ENCODE data around the gene KLHDC8A. TPM values are rescaled to one million over a fixed set of nuclear protein-coding genes. Genes with fewer than 3 reads are reported as not detected.

The KLHDC8A gene
- total RNA-seq, 2 donors from 2014 or later = 0.38 to 0.53 TPM

GRCh38 chr1:205396967-205397616 is 40.4 kb upstream of the KLHDC8A start:
- H3K27ac ChIP-seq (ENCODE audit: low read depth, low read length) = no peak overlapping the region
- H3K4me3 Mint-ChIP-seq = no peak overlapping the region
- TF ChIP-seq CTCF (conservative IDR thresholded peaks at IDR 0.05) = peak; percentile 92
- DNase-seq = peak; percentile 74
- H3K4me3 ChIP-seq (ENCODE audit: low read length) = no peak overlapping the region
- H3K9me3 Mint-ChIP-seq = no peaks in the 10 kb centered on the region
- no peaks in the 10 kb centered on the region for H3K9me3 ChIP-seq (ENCODE audit: control insufficient read depth, low read length)
- no peak overlapping the region for H3K27ac Mint-ChIP-seq
- H3K36me3 Mint-ChIP-seq (ENCODE audit: low read depth) = no peaks in the 10 kb centered on the region
- no peaks in the 10 kb centered on the region for H3K4me1 Mint-ChIP-seq
- H3K27me3 Mint-ChIP-seq (ENCODE audit: insufficient read depth) = peaks cover 8% of the 10 kb centered on the region
- no peak overlapping the region for H3K9ac ChIP-seq (ENCODE audit: extremely low read depth, low read length, poor library complexity, severe bottlenecking)
- no peaks in the 10 kb centered on the region for H3K36me3 ChIP-seq (ENCODE audit: control insufficient read depth, insufficient read depth, low read length)
- no peaks in the 10 kb centered on the region for H3K4me1 ChIP-seq (ENCODE audit: control insufficient read depth, insufficient read depth, low read length)
- no peaks in the 10 kb centered on the region for H3K27me3 ChIP-seq (ENCODE audit: control insufficient read depth, insufficient read depth, low read length, poor library complexity, severe bottlenecking)
- 6 to 13% methylated on average over 6 of the region's 6 CpGs for WGBS, 2 experiments (ENCODE audit: insufficient coverage in 1 of 2, insufficient read length in 1 of 2)

GRCh38 chr1:205395616-205396015 is 38.9 kb upstream of the KLHDC8A start:
- H3K4me3 ChIP-seq (ENCODE audit: low read length) = no peak overlapping the region
- no peaks in the 10 kb centered on the region for H3K36me3 ChIP-seq (ENCODE audit: control insufficient read depth, insufficient read depth, low read length)
- peaks cover 8% of the 10 kb centered on the region for H3K27me3 Mint-ChIP-seq (ENCODE audit: insufficient read depth)
- H3K9me3 ChIP-seq (ENCODE audit: control insufficient read depth, low read length) = no peaks in the 10 kb centered on the region
- no peaks in the 10 kb centered on the region for H3K4me1 ChIP-seq (ENCODE audit: control insufficient read depth, insufficient read depth, low read length)
- no peak overlapping the region for H3K4me3 Mint-ChIP-seq
- H3K27ac Mint-ChIP-seq = no peak overlapping the region
- no peaks in the 10 kb centered on the region for H3K4me1 Mint-ChIP-seq
- H3K9ac ChIP-seq (ENCODE audit: extremely low read depth, low read length, poor library complexity, severe bottlenecking) = no peak overlapping the region
- DNase-seq = no peak
- whole genome bisulfite sequencing, 2 experiments (ENCODE audit: insufficient coverage in 1 of 2, insufficient read length in 1 of 2) = 89 to 95% methylated on average over 1 to 3 of the region's 3 CpGs
- H3K9me3 Mint-ChIP-seq = no peaks in the 10 kb centered on the region
- no peaks in the 10 kb centered on the region for H3K36me3 Mint-ChIP-seq (ENCODE audit: low read depth)
- no peaks in the 10 kb centered on the region for H3K27me3 ChIP-seq (ENCODE audit: control insufficient read depth, insufficient read depth, low read length, poor library complexity, severe bottlenecking)
- no peak for TF ChIP-seq CTCF (conservative IDR thresholded peaks at IDR 0.05)
- H3K27ac ChIP-seq (ENCODE audit: low read depth, low read length) = no peak overlapping the region

- WGBS, 2 experiments (ENCODE audit: insufficient coverage in 1 of 2, insufficient read length in 1 of 2) = 92 to 100% methylated on average over 1 of the region's 1 CpG
- no peaks in the 10 kb centered on the region for H3K4me1 Mint-ChIP-seq
- no peaks in the 10 kb centered on the region for H3K9me3 ChIP-seq (ENCODE audit: control insufficient read depth, low read length)
- no peaks in the 10 kb centered on the region for H3K36me3 ChIP-seq (ENCODE audit: control insufficient read depth, insufficient read depth, low read length)
- H3K27ac Mint-ChIP-seq = no peak overlapping the region
- no peaks in the 10 kb centered on the region for H3K27me3 ChIP-seq (ENCODE audit: control insufficient read depth, insufficient read depth, low read length, poor library complexity, severe bottlenecking)
- no peaks in the 10 kb centered on the region for H3K36me3 Mint-ChIP-seq (ENCODE audit: low read depth)
- H3K27ac ChIP-seq (ENCODE audit: low read depth, low read length) = no peak overlapping the region
- no peaks in the 10 kb centered on the region for H3K9me3 Mint-ChIP-seq
- H3K4me3 ChIP-seq (ENCODE audit: low read length) = no peak overlapping the region
- TF ChIP-seq CTCF (conservative IDR thresholded peaks at IDR 0.05) = no peak
- H3K27me3 Mint-ChIP-seq (ENCODE audit: insufficient read depth) = peaks cover 8% of the 10 kb centered on the region
- no peak overlapping the region for H3K4me3 Mint-ChIP-seq
- H3K9ac ChIP-seq (ENCODE audit: extremely low read depth, low read length, poor library complexity, severe bottlenecking) = no peak overlapping the region
- DNase-seq = no peak
- H3K4me1 ChIP-seq (ENCODE audit: control insufficient read depth, insufficient read depth, low read length) = no peaks in the 10 kb centered on the region
These were observed 35.9 kb upstream of the KLHDC8A start for GRCh38 chr1:205392650-205393049.
